Neural progenitor cell (in vitro differentiated cells): ENCODE measurements around the gene LGI4. TPM values are rescaled to one million over a fixed set of nuclear protein-coding genes. Genes with fewer than 3 reads are reported as not detected.

Experiments used
- DNase-seq: peaks from one replicate; pipeline ENCODE4 v3.0.0-alpha.2; 2016; ENCODE audit warnings: low spot score
- H2AFZ ChIP-seq: fragments of 200-600 bp; sonication (generic); replicated peaks from 2 replicates; pipeline ENCODE4 v1.6.1; 2016; ENCODE audit warnings: antibody characterized with exemption
- H3F3A ChIP-seq: fragments of 200-600 bp; sonication (generic); 2 replicates; pipeline ENCODE4 v1.6.1; 2016; ENCODE audit warnings: antibody characterized with exemption, low read depth
- H3K27ac ChIP-seq: fragments of 200-600 bp; sonication (generic); 2 replicates; pipeline ENCODE4 v1.5.1; 2016; ENCODE audit warnings: mild to moderate bottlenecking
- H3K27me3 ChIP-seq: fragments of 200-600 bp; sonication (generic); 2 replicates; pipeline ENCODE4 v1.6.1; 2016; ENCODE audit warnings: mild to moderate bottlenecking, moderate library complexity
- H3K36me3 ChIP-seq: fragments of 200-600 bp; sonication (generic); 2 replicates; pipeline ENCODE4 v1.5.1; 2016
- H3K4me1 ChIP-seq: fragments of 200-600 bp; sonication (generic); 2 replicates; pipeline ENCODE4 v1.6.1; 2016; ENCODE audit warnings: mixed run types
- H3K4me2 ChIP-seq: fragments of 200-600 bp; sonication (generic); 2 replicates; pipeline ENCODE4 v1.6.1; 2016
- H3K4me3 ChIP-seq: fragments of 200-600 bp; sonication (generic); 2 replicates; pipeline ENCODE4 v1.5.1; 2016
- H3K79me2 ChIP-seq: fragments of 200-600 bp; sonication (generic); 2 replicates; pipeline ENCODE4 v1.6.1; 2016; ENCODE audit warnings: low read depth
- H3K9ac ChIP-seq: fragments of 200-600 bp; sonication (generic); 2 replicates; pipeline ENCODE4 v1.6.1; 2016
- H3K9me3 ChIP-seq: fragments of 200-600 bp; sonication (generic); 2 replicates; pipeline ENCODE4 v1.5.1; 2016; ENCODE audit warnings: low read depth
- H4K20me1 ChIP-seq: fragments of 200-600 bp; sonication (generic); 2 replicates; pipeline ENCODE4 v1.6.1; 2016; ENCODE audit warnings: low read depth
- H3K27ac Mint-ChIP-seq: 3 replicates; pipeline ENCODE4 v1.8.0; 2021; ENCODE audit warnings: mixed read lengths
- H3K27me3 Mint-ChIP-seq: 2 replicates; pipeline ENCODE4 v1.8.0; 2022; ENCODE audit warnings: low read depth, mild to moderate bottlenecking, inconsistent platforms, moderate library complexity, mixed read lengths; ENCODE audit not compliant: insufficient read depth
- H3K36me3 Mint-ChIP-seq: 3 replicates; pipeline ENCODE4 v1.8.0; 2021; ENCODE audit warnings: mixed read lengths
- H3K4me1 Mint-ChIP-seq: 3 replicates; pipeline ENCODE4 v1.8.0; 2021; ENCODE audit warnings: mixed read lengths
- H3K4me3 Mint-ChIP-seq: 3 replicates; pipeline ENCODE4 v1.8.0; 2021; ENCODE audit warnings: mild to moderate bottlenecking, moderate library complexity, mixed read lengths
- H3K9me3 Mint-ChIP-seq: 3 replicates; pipeline ENCODE4 v1.8.0; 2020; ENCODE audit warnings: mixed read lengths
- CTCF ChIP-seq: fragments of 200-600 bp; sonication (generic); IDR thresholded peaks from 2 replicates; pipeline ENCODE4 v1.5.1; 2017; ENCODE audit warnings: antibody characterized with exemption, mild to moderate bottlenecking
- EZH2 ChIP-seq: fragments of 200-600 bp; sonication (generic); IDR thresholded peaks from 2 replicates; pipeline ENCODE4 v1.6.1; 2017; ENCODE audit warnings: antibody characterized with exemption, mild to moderate bottlenecking, moderate library complexity
- EZH2phosphoT487 ChIP-seq: fragments of 200-600 bp; sonication (generic); IDR thresholded peaks from 2 replicates; pipeline ENCODE4 v1.6.1; 2017; ENCODE audit warnings: antibody characterized with exemption
- total RNA-seq: library from RNA; depleted of rRNA; stranded (reverse); fragments of >200 nt; gene quantifications from 2 replicates; pipeline ENCODE4 v1.2.3, GENCODE V29; 2015; ENCODE audit warnings: low replicate concordance

Gene LGI4
- total RNA-seq, 1 donor from 2014 or later = not detected

- no peaks in the 10 kb centered on the region for H3K36me3 ChIP-seq
- no peak overlapping the region for H3K4me3 ChIP-seq
- no peaks in the 10 kb centered on the region for H3K79me2 ChIP-seq
- Mint-ChIP-seq H3K36me3 (no peaks in the 10 kb centered on the region), H3K27ac (no peak overlapping the region), H3K4me3 (no peak overlapping the region), H3K4me1 (peaks cover 8% of the 10 kb centered on the region), H3K9me3 (peaks cover 3% of the 10 kb centered on the region), H3K27me3 (peaks cover 6% of the 10 kb centered on the region)
- TF ChIP-seq CTCF = no peak
- no peak for TF ChIP-seq EZH2phosphoT487
- TF ChIP-seq EZH2 = no peak
- peaks cover 7% of the 10 kb centered on the region for H3F3A ChIP-seq
- H3K27ac ChIP-seq = no peak overlapping the region
- no peaks in the 10 kb centered on the region for H4K20me1 ChIP-seq
- H3K9ac ChIP-seq = no peak overlapping the region
- no peak overlapping the region for H3K4me2 ChIP-seq
- H3K9me3 ChIP-seq = no peaks in the 10 kb centered on the region
- H3K4me1 ChIP-seq = peaks cover 4% of the 10 kb centered on the region
- no peak overlapping the region for H2AFZ ChIP-seq
- no peak for DNase-seq
- H3K27me3 ChIP-seq = no peaks in the 10 kb centered on the region
These were observed 28.6 kb downstream of the LGI4 start for GRCh38 chr19:35106291-35106583.

GRCh38 chr19:35105411-35106290, 29.2 kb downstream of the LGI4 start:
- Histone ChIP-seq H3K4me3 (no peak overlapping the region), H2AFZ (no peak overlapping the region)
- H3K4me1 Mint-ChIP-seq = peaks cover 8% of the 10 kb centered on the region

GRCh38 chr19:35105047-35105410, 29.8 kb downstream of the LGI4 start:
- Histone ChIP-seq H3K27me3 (no peaks in the 10 kb centered on the region), H3K4me3 (no peak overlapping the region), H3K4me2 (no peak overlapping the region), H4K20me1 (no peaks in the 10 kb centered on the region), H3K4me1 (peaks cover 4% of the 10 kb centered on the region), H3K79me2 (no peaks in the 10 kb centered on the region), H3F3A (peaks cover 7% of the 10 kb centered on the region), H3K9me3 (no peaks in the 10 kb centered on the region), H3K27ac (no peak overlapping the region), H2AFZ (no peak overlapping the region), H3K36me3 (no peaks in the 10 kb centered on the region), H3K9ac (no peak overlapping the region)
- peaks cover 6% of the 10 kb centered on the region for H3K27me3 Mint-ChIP-seq
- peaks cover 3% of the 10 kb centered on the region for H3K9me3 Mint-ChIP-seq
- H3K27ac Mint-ChIP-seq = no peak overlapping the region
- H3K36me3 Mint-ChIP-seq = no peaks in the 10 kb centered on the region
- peaks cover 8% of the 10 kb centered on the region for H3K4me1 Mint-ChIP-seq
- TF ChIP-seq EZH2phosphoT487 (no peak), CTCF (no peak), EZH2 (no peak)
- DNase-seq = no peak
- H3K4me3 Mint-ChIP-seq = no peak overlapping the region

More at GRCh38 chr19:35105411-35106290, 29.2 kb downstream of the LGI4 start:
- no peaks in the 10 kb centered on the region for H3K36me3 ChIP-seq
- Mint-ChIP-seq H3K9me3 (peaks cover 3% of the 10 kb centered on the region), H3K36me3 (no peaks in the 10 kb centered on the region), H3K27me3 (peaks cover 4% of the 10 kb centered on the region), H3K4me3 (no peak overlapping the region), H3K27ac (no peak overlapping the region)
- H3K27me3 ChIP-seq = no peaks in the 10 kb centered on the region
- peaks cover 4% of the 10 kb centered on the region for H3K4me1 ChIP-seq
- H3K9me3 ChIP-seq = no peaks in the 10 kb centered on the region
- no peak overlapping the region for H3K4me2 ChIP-seq
- H4K20me1 ChIP-seq = no peaks in the 10 kb centered on the region
- H3F3A ChIP-seq = peaks cover 7% of the 10 kb centered on the region
- no peaks in the 10 kb centered on the region for H3K79me2 ChIP-seq
- H3K9ac ChIP-seq = no peak overlapping the region
- H3K27ac ChIP-seq = no peak overlapping the region
- TF ChIP-seq CTCF = no peak
- no peak for TF ChIP-seq EZH2phosphoT487
- TF ChIP-seq EZH2 = no peak
- DNase-seq = no peak
